H1 (cell line): ENCODE results near the gene PLCB4. TPM values are rescaled to one million over a fixed set of nuclear protein-coding genes. Genes with fewer than 3 reads are reported as not detected.

ENCODE experiments used
- CTCF ChIA-PET: fragments of 300-600 bp; sonication (Branson Sonifier 250); formaldehyde crosslinking; loops from one replicate; lab custom pipeline; 2021; ENCODE audit not compliant: partially characterized antibody; lab: Charles Lee
- POLR2A ChIA-PET: fragments of 300-600 bp; sonication (Branson Sonifier 250); formaldehyde crosslinking; loops from one replicate; lab custom pipeline; 2021; ENCODE audit warnings: inconsistent platforms; ENCODE audit not compliant: partially characterized antibody; lab: Charles Lee
- DNase-seq, 2 experiments: peaks; one replicate each; pipeline versions ENCODE4 v3.0.0 to v3.0.0-alpha.2; 2010 to 2022; ENCODE audit warnings: low spot score in 2 of 2, low read depth in 1 of 2, mixed read lengths in 1 of 2
- FAIRE-seq: peaks from 2 replicates; lab custom pipeline; 2011; peaks lifted over from hg19 to GRCh38; lab: Jason Lieb, UNC
- H2AFZ ChIP-seq: 2 replicates; pipeline ENCODE4 v1.8.1; 2012; ENCODE audit warnings: low read length, inconsistent platforms
- H2AK5ac ChIP-seq: 2 replicates; pipeline ENCODE4 v1.6.1; 2013; ENCODE audit warnings: low read depth, low read length
- H2BK120ac ChIP-seq: replicated peaks from 2 replicates; pipeline ENCODE3; 2013; ENCODE audit warnings: low read depth, low read length, inconsistent platforms
- H2BK12ac ChIP-seq: 2 replicates; pipeline ENCODE4 v1.6.1; 2013; ENCODE audit warnings: low read depth, low read length
- H2BK15ac ChIP-seq: 2 replicates; pipeline ENCODE4 v1.6.1; 2013; ENCODE audit warnings: low read length
- H2BK20ac ChIP-seq: 2 replicates; pipeline ENCODE4 v1.6.1; 2013; ENCODE audit warnings: low read length
- H2BK5ac ChIP-seq: 2 replicates; pipeline ENCODE4 v1.6.1; 2013; ENCODE audit warnings: low read depth, low read length
- H3K14ac ChIP-seq: 2 replicates; pipeline ENCODE4 v1.6.1; 2013; ENCODE audit warnings: inconsistent platforms; ENCODE audit not compliant: insufficient read length
- H3K18ac ChIP-seq: 2 replicates; pipeline ENCODE4 v1.6.1; 2013; ENCODE audit warnings: low read length; ENCODE audit errors: extremely low read depth
- H3K23ac ChIP-seq: 2 replicates; pipeline ENCODE4 v1.6.1; 2013; ENCODE audit warnings: inconsistent platforms; ENCODE audit not compliant: insufficient read length
- H3K23me2 ChIP-seq: 2 replicates; pipeline ENCODE4 v1.6.1; 2013; ENCODE audit warnings: low read depth, low read length
- H3K27ac ChIP-seq: 2 replicates; pipeline ENCODE4 v1.6.1; 2011; ENCODE audit warnings: low read depth, low read length, inconsistent platforms
- H3K27me3 ChIP-seq, 4 experiments: replicated peaks in 1 of 4; 1 replicate in 1 of 4; 2 replicates in 3 of 4; pipeline versions ENCODE4 v1.6.1 to v1.8.1; 2011 to 2013; ENCODE audit warnings: low read length in 3 of 4, mild to moderate bottlenecking in 3 of 4, inconsistent platforms in 2 of 4, mixed read lengths in 2 of 4, moderate library complexity in 1 of 4; ENCODE audit not compliant: control insufficient read depth in 3 of 4, insufficient read depth in 3 of 4; ENCODE audit errors: extremely low read depth in 1 of 4
- H3K36me3 ChIP-seq, 4 experiments: 2 replicates each; pipeline versions ENCODE4 v1.6.1 to v1.8.1; 2011 to 2013; ENCODE audit warnings: mild to moderate bottlenecking in 4 of 4, low read length in 3 of 4, moderate library complexity in 2 of 4, control low read depth in 1 of 4, inconsistent platforms in 1 of 4; ENCODE audit not compliant: insufficient read depth in 4 of 4, control insufficient read depth in 2 of 4
- H3K4ac ChIP-seq: replicated peaks from 2 replicates; pipeline ENCODE3; 2013; ENCODE audit warnings: low read length, low read depth, mixed read lengths, inconsistent platforms; ENCODE audit not compliant: insufficient read length
- H3K4me1 ChIP-seq, 4 experiments: replicated peaks in 1 of 4; 1 replicate in 1 of 4; 2 replicates in 3 of 4; pipeline versions ENCODE4 v1.6.1 to v1.8.1; 2011 to 2013; ENCODE audit warnings: low read length in 3 of 4, inconsistent platforms in 2 of 4, mixed read lengths in 1 of 4; ENCODE audit not compliant: insufficient read depth in 4 of 4, control insufficient read depth in 3 of 4
- H3K4me2 ChIP-seq, 2 experiments: 2 replicates each; pipeline versions ENCODE4 v1.6.1 to v1.8.1; 2011 to 2013; ENCODE audit warnings: low read depth in 2 of 2, low read length in 2 of 2, control low read depth in 1 of 2, inconsistent platforms in 1 of 2, mild to moderate bottlenecking in 1 of 2; ENCODE audit not compliant: insufficient read depth in 1 of 2
- H3K4me3 ChIP-seq, 4 experiments: fragments of 200-600, 300-600 bp in 1 of 4; sonication (generic), shearing (Covaris generic), sonication (Bioruptor Twin) in 1 of 4; 2 replicates each; pipeline versions ENCODE4 v1.5.1 to v1.8.1; 2011 to 2016; ENCODE audit warnings: low read length in 4 of 4, low read depth in 3 of 4, control low read depth in 2 of 4, inconsistent platforms in 2 of 4, mild to moderate bottlenecking in 2 of 4, mixed read lengths in 1 of 4, moderate library complexity in 1 of 4; ENCODE audit not compliant: insufficient read depth in 2 of 4; ENCODE audit errors: extremely low read depth in 1 of 4
- H3K56ac ChIP-seq: replicated peaks from 2 replicates; pipeline ENCODE3; 2013; ENCODE audit warnings: low read depth, mild to moderate bottlenecking, mixed read lengths, low read length, inconsistent platforms; ENCODE audit not compliant: insufficient read length
- H3K79me1 ChIP-seq: 2 replicates; pipeline ENCODE4 v1.6.1; 2013; ENCODE audit warnings: low read depth, low read length, control low read depth
- H3K79me2 ChIP-seq, 2 experiments: 2 replicates each; pipeline versions ENCODE4 v1.6.1 to v1.8.1; 2012 to 2013; ENCODE audit warnings: low read length in 2 of 2, mild to moderate bottlenecking in 2 of 2, inconsistent platforms in 1 of 2; ENCODE audit not compliant: insufficient read depth in 2 of 2, control insufficient read depth in 1 of 2
- H3K9ac ChIP-seq, 4 experiments: replicated peaks in 1 of 4; 1 replicate in 1 of 4; 2 replicates in 3 of 4; pipeline versions ENCODE4 v1.6.1 to v1.8.1; 2011 to 2013; ENCODE audit warnings: low read depth in 3 of 4, low read length in 3 of 4, control low read depth in 2 of 4, mild to moderate bottlenecking in 2 of 4, moderate library complexity in 2 of 4, inconsistent platforms in 1 of 4; ENCODE audit errors: extremely low read depth in 1 of 4
- H3K9me3 ChIP-seq, 2 experiments: 2 replicates each; pipeline versions ENCODE4 v1.6.1 to v1.8.1; 2012 to 2013; ENCODE audit warnings: mild to moderate bottlenecking in 2 of 2, moderate library complexity in 2 of 2, control low read depth in 1 of 2, inconsistent platforms in 1 of 2, low read depth in 1 of 2, low read length in 1 of 2, mixed read lengths in 1 of 2; ENCODE audit not compliant: insufficient read depth in 2 of 2
- H4K20me1 ChIP-seq, 2 experiments: replicated peaks in 1 of 2; 2 replicates each; pipeline versions ENCODE3 to v1.8.1; 2011 to 2013; ENCODE audit warnings: inconsistent platforms in 2 of 2, low read length in 2 of 2, mild to moderate bottlenecking in 1 of 2; ENCODE audit not compliant: insufficient read depth in 2 of 2, control insufficient read depth in 1 of 2
- H4K5ac ChIP-seq: 2 replicates; pipeline ENCODE4 v1.6.1; 2013; ENCODE audit warnings: low read length, low read depth, mixed read lengths, inconsistent platforms; ENCODE audit not compliant: insufficient read length
- H4K8ac ChIP-seq: 2 replicates; pipeline ENCODE4 v1.8.0; 2013; ENCODE audit warnings: mild to moderate bottlenecking, moderate library complexity, low read length, inconsistent platforms; ENCODE audit not compliant: insufficient read depth; ENCODE audit errors: extremely low read depth
- H4K91ac ChIP-seq: replicated peaks from 2 replicates; pipeline ENCODE3; 2013; ENCODE audit warnings: low read length, mixed read lengths, inconsistent platforms; ENCODE audit not compliant: insufficient read length
- ASH2L ChIP-seq: fragments of 200-600, 300-600 bp; sonication (generic); IDR thresholded peaks from one replicate; pipeline ENCODE4 v1.7.1; 2017; ENCODE audit warnings: low read length
- BACH1 ChIP-seq: IDR thresholded peaks from 2 replicates; pipeline ENCODE4 v1.6.1; 2012; ENCODE audit warnings: low read length, improper control_type of control experiment
- CHD2 ChIP-seq: IDR thresholded peaks from 2 replicates; pipeline ENCODE4 v1.6.1; 2012; ENCODE audit warnings: low read length, improper control_type of control experiment
- EGR1 ChIP-seq: IDR thresholded peaks from 2 replicates; pipeline ENCODE4 v1.6.1; 2011; ENCODE audit warnings: low read depth, low read length, borderline replicate concordance
- HDAC2 ChIP-seq, 2 experiments: fragments of 300-600 bp in 1 of 2; sonication (generic) in 1 of 2; IDR thresholded peaks; 2 replicates each; pipeline ENCODE4 v1.6.1; 2011 to 2012; ENCODE audit warnings: low read depth in 2 of 2, low read length in 2 of 2, mild to moderate bottlenecking in 2 of 2, moderate library complexity in 2 of 2, borderline replicate concordance in 1 of 2, inconsistent platforms in 1 of 2
- KDM5A ChIP-seq: fragments of 200-600 bp; IDR thresholded peaks from 2 replicates; pipeline ENCODE4 v1.7.1; 2012; ENCODE audit warnings: mild to moderate bottlenecking, low read length, inconsistent platforms, mixed read lengths
- MAFK ChIP-seq: IDR thresholded peaks from 2 replicates; pipeline ENCODE4 v1.6.1; 2012; ENCODE audit warnings: low read depth, mild to moderate bottlenecking, improper control_type of control experiment, low read length
- MAX ChIP-seq: IDR thresholded peaks from 2 replicates; pipeline ENCODE4 v1.6.1; 2012; ENCODE audit warnings: inconsistent platforms
- PHF8 ChIP-seq: fragments of 200-600 bp; sonication (generic); conservative IDR thresholded peaks from 2 replicates; pipeline ENCODE4 v1.7.1; 2012; ENCODE audit warnings: low read depth, mild to moderate bottlenecking, inconsistent platforms, low read length, moderate library complexity
- SAP30 ChIP-seq: fragments of 300-600 bp; sonication (generic); IDR thresholded peaks from 2 replicates; pipeline ENCODE4 v1.7.1; 2012; ENCODE audit warnings: low read length, moderate library complexity, mild to moderate bottlenecking, inconsistent platforms; ENCODE audit not compliant: insufficient read depth, insufficient replicate concordance
- SP1 ChIP-seq: IDR thresholded peaks from 2 replicates; pipeline ENCODE4 v1.6.1; 2011; ENCODE audit warnings: low read depth, low read length
- SP2 ChIP-seq: IDR thresholded peaks from 2 replicates; pipeline ENCODE4 v1.6.1; 2012; ENCODE audit warnings: mild to moderate bottlenecking, low read length, inconsistent platforms
- SP4 ChIP-seq: IDR thresholded peaks from 2 replicates; pipeline ENCODE4 v1.6.1; 2012; ENCODE audit warnings: low read length, inconsistent platforms
- SRF ChIP-seq: IDR thresholded peaks from 2 replicates; pipeline ENCODE4 v1.6.1; 2011; ENCODE audit warnings: mild to moderate bottlenecking, low read depth, low read length, moderate library complexity
- SUZ12 ChIP-seq: fragments of 200-600 bp; sonication (generic); IDR thresholded peaks from 2 replicates; pipeline ENCODE4 v1.6.1; 2012; ENCODE audit warnings: mild to moderate bottlenecking, inconsistent platforms, low read length, moderate library complexity, mixed read lengths
- YY1 ChIP-seq: IDR thresholded peaks from 2 replicates; pipeline ENCODE4 v1.6.1; 2011; ENCODE audit warnings: low read depth, mild to moderate bottlenecking, low read length
- WGBS, 2 experiments: shearing (Covaris generic) in 1 of 2; methylation state at CpG; one replicate each; pipeline versions ENCODE4 v1.1.6 to v1.1.7; 2013 to 2015; ENCODE audit warnings: low lambda C conversion rate in 2 of 2, mixed read lengths in 2 of 2, inconsistent platforms in 1 of 2, low coverage in 1 of 2, missing lambda C conversion rate in 1 of 2; ENCODE audit not compliant: insufficient replicate concordance in 2 of 2, insufficient coverage in 1 of 2, insufficient read length in 1 of 2; ENCODE audit errors: extremely low coverage in 1 of 2, missing lambda C conversion rate in 1 of 2; 5-methylcytosine and 5-hydroxymethylcytosine counted together
- polyA plus RNA-seq, 7 experiments: library from polyadenylated mRNA; depleted of rRNA in 3 of 7; stranded (reverse) in 5 of 7; unstranded in 2 of 7; fragments of >200 nt in 5 of 7; fragments of 200-250 nt in 2 of 7; gene quantifications; 1 replicate in 5 of 7; 2 replicates in 1 of 7; 4 replicates in 1 of 7; pipeline versions ENCODE4 v1.2.1 to v1.2.3, GENCODE V29; 2011 to 2013; ENCODE audit warnings: missing spikeins in 2 of 7, mixed read lengths in 2 of 7
- total RNA-seq: library from RNA; stranded (reverse); fragmentation: NEBNext Ultra II Directional; extraction: Animal tissue kit (Norgen Biotek cat#: 25700); gene quantifications from 2 replicates; pipeline ENCODE4 v1.2.1, GENCODE V29; 2021

The PLCB4 gene
- total and polyA plus RNA-seq, 2 of the 8 experiments (the other 6 are each of a cell fraction or from before 2014, with no cell fraction given): 3.2 to 14.1 TPM

GRCh38 chr20:9342651-9343050 lies 273.8 kb downstream of the PLCB4 start:
- H3K23me2 ChIP-seq: no peaks in the 10 kb centered on the region
- H2BK20ac ChIP-seq: no peak overlapping the region
- H3K4me1 ChIP-seq: no peaks in the 10 kb centered on the region; a peak in 1 of 7 replicates
- H2BK15ac ChIP-seq: no peak overlapping the region
- no peak overlapping the region for H3K4ac ChIP-seq
- no peaks in the 10 kb centered on the region for H4K20me1 ChIP-seq
- H3K4me3 ChIP-seq: no peak overlapping the region
- no peak overlapping the region for H2AK5ac ChIP-seq
- H3K9ac ChIP-seq: no peak overlapping the region
- no peak for DNase-seq
- H2BK120ac ChIP-seq: no peak overlapping the region
- H3K79me1 ChIP-seq: no peaks in the 10 kb centered on the region
- H3K36me3 ChIP-seq: no peaks in the 10 kb centered on the region; a peak in 1 of 8 replicates
- H3K27me3 ChIP-seq: no peaks in the 10 kb centered on the region
- no peak overlapping the region for H3K23ac ChIP-seq
- no peaks in the 10 kb centered on the region for H3K9me3 ChIP-seq
- 100% methylated on average over 2 of the region's 2 CpGs; no CpG with 5 or more reads in 1 of the 2 experiments for WGBS, 2 experiments
- no peak overlapping the region for H3K18ac ChIP-seq
- H3K27ac ChIP-seq: no peak overlapping the region
- H4K91ac ChIP-seq: no peak overlapping the region
- CTCF ChIA-PET: interaction anchor here (0.7 to 1.3 kb wide), 2 partner anchors 18 to 63 kb away, joined by 3 to 4 read pairs; no protein-coding TSS in a partner anchor
- no peaks in the 10 kb centered on the region for H3K79me2 ChIP-seq
- no peak for FAIRE-seq
- no peak overlapping the region for H3K4me2 ChIP-seq
- POLR2A ChIA-PET: no interaction called here
- no peak overlapping the region for H2BK12ac ChIP-seq
- H4K8ac ChIP-seq: no peak overlapping the region
- H3K56ac ChIP-seq: no peak overlapping the region
- H2BK5ac ChIP-seq: no peak overlapping the region
- no peak overlapping the region for H4K5ac ChIP-seq
- H2AFZ ChIP-seq: no peak overlapping the region
- no peak overlapping the region for H3K14ac ChIP-seq
- no peak for TF ChIP-seq PHF8
- no peak for TF ChIP-seq KDM5A
- no peak for TF ChIP-seq SAP30
- TF ChIP-seq YY1: no peak
- no peak for TF ChIP-seq SP2
- TF ChIP-seq SUZ12: no peak
- no peak for TF ChIP-seq MAFK
- no peak for TF ChIP-seq ASH2L
- no peak for TF ChIP-seq HDAC2 (IDR thresholded peaks at IDR 0.05; ENCODE audit: borderline replicate concordance in 1 of 2, low read depth in 2 of 2, low read length in 2 of 2)
- TF ChIP-seq SRF: no peak
- no peak for TF ChIP-seq SP4
- TF ChIP-seq MAX: no peak
- no peak for TF ChIP-seq EGR1
- TF ChIP-seq SP1: no peak
- no peak for TF ChIP-seq CHD2
- no peak for TF ChIP-seq BACH1
